ENCODE results near the gene HPCAL1. TPM values are rescaled to one million over a fixed set of nuclear protein-coding genes. Genes with fewer than 3 reads are reported as not detected.

HPCAL1 gene
- polyA plus RNA-seq, 1 donor from 2014 or later = 63.4 TPM

GRCh38 chr2:10400978-10401951, 98.6 kb downstream of the HPCAL1 start:
- TF ChIP-seq RAD21 (conservative IDR thresholded peaks at IDR 0.05) (no peak), EP300 (conservative IDR thresholded peaks at IDR 0.05; ENCODE audit: poor library complexity, severe bottlenecking) (no peak), CTCF (IDR thresholded peaks at IDR 0.05; ENCODE audit: poor library complexity, severe bottlenecking) (no peak), REST (IDR thresholded peaks at IDR 0.05; ENCODE audit: borderline replicate concordance) (no peak), POLR2AphosphoS5 (IDR thresholded peaks at IDR 0.05) (no peak)
- Histone ChIP-seq H3K79me2 (replicated peaks; ENCODE audit: insufficient read depth, low read length) (no peaks in the 10 kb centered on the region), H3K27ac (ENCODE audit: low read length) (no peak overlapping the region), H3F3A (ENCODE audit: insufficient read depth, low read length, poor library complexity, severe bottlenecking) (no peaks in the 10 kb centered on the region), H3K36me3 (ENCODE audit: insufficient read depth, low read length) (no peaks in the 10 kb centered on the region), H3K9me3 (ENCODE audit: low read length) (no peaks in the 10 kb centered on the region), H3K27me3 (ENCODE audit: insufficient read depth, low read depth, low read length) (no peaks in the 10 kb centered on the region), H3K4me3 (ENCODE audit: low read length) (no peak overlapping the region), H3K4me2 (ENCODE audit: low read length) (no peak overlapping the region), H2AFZ (ENCODE audit: low read depth, low read length) (no peak overlapping the region), H3K9ac (ENCODE audit: low read length) (no peak overlapping the region), H4K20me1 (ENCODE audit: insufficient read depth) (no peaks in the 10 kb centered on the region), H3K9me2 (ENCODE audit: insufficient read depth, low read length) (no peaks in the 10 kb centered on the region)

- no peak overlapping the region for H3K4me2 ChIP-seq (ENCODE audit: low read length)
- TF ChIP-seq MXI1 (conservative IDR thresholded peaks at IDR 0.05; ENCODE audit: poor library complexity, severe bottlenecking) (no peak), EZH2 (IDR thresholded peaks at IDR 0.05; ENCODE audit: borderline replicate concordance, insufficient read depth, low read length, poor library complexity, severe bottlenecking) (no peak), EP300 (conservative IDR thresholded peaks at IDR 0.05; ENCODE audit: poor library complexity, severe bottlenecking) (no peak), RAD21 (conservative IDR thresholded peaks at IDR 0.05) (no peak), TAF1 (IDR thresholded peaks at IDR 0.05; ENCODE audit: low read depth) (no peak), POLR2AphosphoS5 (IDR thresholded peaks at IDR 0.05) (no peak), CTCF (IDR thresholded peaks at IDR 0.05; ENCODE audit: poor library complexity, severe bottlenecking) (no peak), REST (IDR thresholded peaks at IDR 0.05; ENCODE audit: borderline replicate concordance) (no peak), SMC3 (conservative IDR thresholded peaks at IDR 0.05; ENCODE audit: poor library complexity) (no peak)
- H3K27ac ChIP-seq (ENCODE audit: low read length) = no peak overlapping the region
- no peaks in the 10 kb centered on the region for H3K9me2 ChIP-seq (ENCODE audit: insufficient read depth, low read length)
- no peak overlapping the region for H3K4me3 ChIP-seq (ENCODE audit: low read length)
- no peaks in the 10 kb centered on the region for H3K79me2 ChIP-seq (replicated peaks; ENCODE audit: insufficient read depth, low read length)
- H3F3A ChIP-seq (ENCODE audit: insufficient read depth, low read length, poor library complexity, severe bottlenecking) = no peaks in the 10 kb centered on the region
- H3K9me3 ChIP-seq (ENCODE audit: low read length) = no peaks in the 10 kb centered on the region
- H3K27me3 ChIP-seq (ENCODE audit: insufficient read depth, low read depth, low read length) = no peaks in the 10 kb centered on the region
- no peak overlapping the region for H3K9ac ChIP-seq (ENCODE audit: low read length)
- no peak overlapping the region for H2AFZ ChIP-seq (ENCODE audit: low read depth, low read length)
- no peaks in the 10 kb centered on the region for H3K36me3 ChIP-seq (ENCODE audit: insufficient read depth, low read length)
- H4K20me1 ChIP-seq (ENCODE audit: insufficient read depth) = no peaks in the 10 kb centered on the region
These were observed 99.4 kb downstream of the HPCAL1 start for GRCh38 chr2:10402062-10402585.
